Measurements from ENCODE around the gene ETDC.

ETDC gene

GRCh38 chrX:135347381-135348016 lies 38.2 kb downstream of the ETDC start:
- no peak for DNase-seq

DNA sequence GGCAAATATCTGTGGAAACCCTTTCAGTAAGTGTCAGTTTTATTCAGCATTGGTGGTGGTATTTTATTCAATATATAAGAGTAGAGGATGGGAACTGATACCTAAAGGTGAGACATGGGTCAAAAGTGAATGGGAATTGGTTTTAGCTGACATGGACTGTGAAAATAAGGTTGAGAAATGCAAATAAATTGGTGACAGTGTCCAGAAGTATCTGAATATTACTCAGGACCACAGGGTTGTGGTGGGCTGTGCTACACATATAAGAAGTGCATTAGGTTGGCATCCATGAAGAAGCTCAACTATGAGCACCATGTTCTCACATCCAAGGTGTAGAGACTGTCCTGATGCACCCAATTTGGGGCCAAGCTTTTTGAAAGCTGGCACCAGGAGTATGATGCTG lies 45.0 kb downstream of the ETDC start:
- DNase-seq = no peak

Data from RPMI8226 (cell line).